Measurements from ENCODE around the gene TACC2. TPM values are rescaled to one million over a fixed set of nuclear protein-coding genes. Genes with fewer than 3 reads are reported as not detected.
"Not testable (repeated sequence)": the region's sequence is repeated elsewhere in the genome, so short reads cannot be mapped to it uniquely, and the experiment has no call there.

The TACC2 gene
- total RNA-seq, 4 donors from 2014 or later = 11.5 to 73.0 (median 14.5) TPM

DNA sequence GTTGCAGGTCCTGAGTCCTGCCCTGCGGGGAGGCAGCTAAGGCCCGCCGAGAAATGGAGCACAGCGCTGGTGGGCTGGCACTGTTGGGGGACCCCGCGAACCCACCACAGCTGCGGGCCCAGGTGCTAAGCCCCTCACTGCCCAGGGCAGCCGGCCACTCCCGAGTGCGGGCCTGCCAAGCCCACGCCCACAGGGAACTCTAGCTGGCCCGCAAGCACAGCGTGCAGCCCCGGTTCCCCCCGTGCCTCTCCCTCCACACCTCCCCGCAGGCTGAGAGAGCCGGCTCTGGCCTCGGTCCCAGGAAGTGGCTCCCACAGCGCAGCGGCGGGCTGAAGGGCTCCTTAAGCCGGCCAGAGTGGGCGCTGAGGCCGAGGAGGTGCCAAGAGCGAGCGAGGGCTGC is 10.5 kb upstream of the TACC2 start:
- TF ChIP-seq POLR2A (IDR thresholded peaks at IDR 0.05) = no peak
- TF ChIP-seq, protein P1, sequence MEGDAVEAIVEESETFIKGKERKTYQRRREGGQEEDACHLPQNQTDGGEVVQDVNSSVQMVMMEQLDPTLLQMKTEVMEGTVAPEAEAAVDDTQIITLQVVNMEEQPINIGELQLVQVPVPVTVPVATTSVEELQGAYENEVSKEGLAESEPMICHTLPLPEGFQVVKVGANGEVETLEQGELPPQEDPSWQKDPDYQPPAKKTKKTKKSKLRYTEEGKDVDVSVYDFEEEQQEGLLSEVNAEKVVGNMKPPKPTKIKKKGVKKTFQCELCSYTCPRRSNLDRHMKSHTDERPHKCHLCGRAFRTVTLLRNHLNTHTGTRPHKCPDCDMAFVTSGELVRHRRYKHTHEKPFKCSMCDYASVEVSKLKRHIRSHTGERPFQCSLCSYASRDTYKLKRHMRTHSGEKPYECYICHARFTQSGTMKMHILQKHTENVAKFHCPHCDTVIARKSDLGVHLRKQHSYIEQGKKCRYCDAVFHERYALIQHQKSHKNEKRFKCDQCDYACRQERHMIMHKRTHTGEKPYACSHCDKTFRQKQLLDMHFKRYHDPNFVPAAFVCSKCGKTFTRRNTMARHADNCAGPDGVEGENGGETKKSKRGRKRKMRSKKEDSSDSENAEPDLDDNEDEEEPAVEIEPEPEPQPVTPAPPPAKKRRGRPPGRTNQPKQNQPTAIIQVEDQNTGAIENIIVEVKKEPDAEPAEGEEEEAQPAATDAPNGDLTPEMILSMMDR (IDR thresholded peaks at IDR 0.05) = no peak
- Histone ChIP-seq H3K9me3 (no peaks in the 10 kb centered on the region), H3K4me3 (no peak overlapping the region), H3K4me1 (no peaks in the 10 kb centered on the region), H3K27ac (no peak overlapping the region), H3K36me3 (no peaks in the 10 kb centered on the region), H3K27me3 (no peaks in the 10 kb centered on the region)
- intact Hi-C loops (cut with DNase I; ENCODE audit: low total_unique reads) = no loop called here
- no peak for DNase-seq

DNA sequence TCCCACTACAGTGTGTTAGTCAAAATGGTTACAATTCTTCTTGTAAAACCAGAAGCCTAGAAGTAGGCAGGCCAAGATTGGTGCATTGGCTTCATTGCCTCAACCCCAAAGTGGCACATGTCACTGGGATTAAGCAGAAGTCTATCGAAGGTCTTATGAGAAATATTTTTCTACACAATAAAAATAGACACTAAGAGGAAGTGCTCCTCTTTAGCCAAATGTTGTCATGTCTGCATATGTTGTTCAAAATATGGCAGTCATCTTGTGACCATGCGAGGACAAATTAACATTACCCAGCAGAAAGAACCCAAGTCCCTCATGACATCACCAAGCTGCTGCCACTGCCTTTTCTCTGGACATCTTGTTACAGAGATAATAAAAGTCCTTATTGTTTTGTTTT is 7.6 kb upstream of the TACC2 start:
- intact Hi-C loops (cut with DNase I; ENCODE audit: low total_unique reads) = no loop called here

GRCh38 chr10:121983852-121984251 is 5.1 kb upstream of the TACC2 start:
- H3K36me3 ChIP-seq = no peaks in the 10 kb centered on the region
- peaks cover 0 to 3% of the 10 kb centered on the region in 2 donors for H3K9me3 ChIP-seq
- TF ChIP-seq POLR2A (IDR thresholded peaks at IDR 0.05) = no peak
- TF ChIP-seq, protein P1 (IDR thresholded peaks at IDR 0.05) = no peak
- DNase-seq = no peak
- no peak overlapping the region for H3K27ac ChIP-seq
- H3K27me3 ChIP-seq = no peaks in the 10 kb centered on the region
- H3K4me3 ChIP-seq = no peak overlapping the region
- intact Hi-C loops (cut with DNase I; ENCODE audit: low total_unique reads) = no loop called here
- no peaks in the 10 kb centered on the region for H3K4me1 ChIP-seq

More for the DNA sequence above, 7.6 kb upstream of the TACC2 start:
- TF ChIP-seq, protein P1 (IDR thresholded peaks at IDR 0.05) = no peak
- TF ChIP-seq POLR2A (IDR thresholded peaks at IDR 0.05) = no peak
- Histone ChIP-seq H3K4me3 (no peak overlapping the region), H3K4me1 (no peaks in the 10 kb centered on the region), H3K36me3 (no peaks in the 10 kb centered on the region), H3K27me3 (no peaks in the 10 kb centered on the region), H3K27ac (no peak overlapping the region), H3K9me3 (peaks cover 0 to 3% of the 10 kb centered on the region in 2 donors)
- no peak for DNase-seq

GRCh38 chr10:121984463-121984862 is 4.5 kb upstream of the TACC2 start:
- Histone ChIP-seq H3K27ac (no peak overlapping the region), H3K27me3 (no peaks in the 10 kb centered on the region), H3K9me3 (peaks cover 0 to 3% of the 10 kb centered on the region in 2 donors), H3K4me3 (no peak overlapping the region), H3K36me3 (no peaks in the 10 kb centered on the region), H3K4me1 (no peaks in the 10 kb centered on the region)
- intact Hi-C loops (cut with DNase I; ENCODE audit: low total_unique reads) = no loop called here
- TF ChIP-seq POLR2A (IDR thresholded peaks at IDR 0.05) = no peak
- TF ChIP-seq, protein P1 (IDR thresholded peaks at IDR 0.05) = no peak
- no peak for DNase-seq

GRCh38 chr10:121990015-121990677 is 1.2 kb downstream of the TACC2 start:
- no peak for DNase-seq
- no peaks in the 10 kb centered on the region for H3K4me1 ChIP-seq
- intact Hi-C loops (cut with DNase I; ENCODE audit: low total_unique reads) = no loop called here
- H3K9me3 ChIP-seq = no peaks in the 10 kb centered on the region
- no peaks in the 10 kb centered on the region for H3K27me3 ChIP-seq
- peak overlapping the region in 1 of 2 donors; percentile 6 for H3K27ac ChIP-seq
- TF ChIP-seq POLR2A (IDR thresholded peaks at IDR 0.05) = no peak
- TF ChIP-seq, protein P1 (IDR thresholded peaks at IDR 0.05) = no peak
- no peak overlapping the region for H3K4me3 ChIP-seq
- H3K36me3 ChIP-seq = no peaks in the 10 kb centered on the region

GRCh38 chr10:121991727-121992126 is 2.8 kb downstream of the TACC2 start:
- H3K9me3 ChIP-seq; H3K36me3 ChIP-seq; H3K4me3 ChIP-seq; DNase-seq; H3K4me1 ChIP-seq; intact Hi-C loops (cut with DNase I; ENCODE audit: low total_unique reads); H3K27me3 ChIP-seq; H3K27ac ChIP-seq: not testable (repeated sequence)
